ENCODE measurements around the gene PARD3.
"Not testable (repeated sequence)": the region's sequence is repeated elsewhere in the genome, so short reads cannot be mapped to it uniquely, and the experiment has no call there.

PARD3 gene

DNA sequence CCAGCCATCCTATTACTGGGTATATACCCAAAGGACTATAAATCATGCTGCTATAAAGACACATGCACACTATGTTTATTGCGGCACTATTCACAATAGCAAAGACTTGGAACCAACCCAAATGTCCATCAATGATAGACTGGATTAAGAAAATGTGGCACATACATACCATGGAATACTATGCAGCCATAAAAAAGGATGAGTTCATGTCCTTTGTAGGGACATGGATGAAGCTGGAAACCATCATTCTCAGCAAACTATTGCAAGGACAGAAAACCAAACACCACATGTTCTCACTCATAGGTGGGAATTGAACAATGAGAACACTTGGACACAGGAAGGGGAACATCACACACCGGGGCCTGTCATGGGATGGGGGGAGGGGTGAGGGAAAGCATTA lies 546.7 kb downstream of the PARD3 start:
- not testable (repeated sequence) for H2BK120ac ChIP-seq (ENCODE audit: insufficient read depth, low read length, poor library complexity); H2AK5ac ChIP-seq (ENCODE audit: low read length); H3K4me2 ChIP-seq (ENCODE audit: low read length); H2BK12ac ChIP-seq (ENCODE audit: low read length); H3K9ac ChIP-seq (ENCODE audit: low read length); H3K18ac ChIP-seq (ENCODE audit: low read length); H3K23ac ChIP-seq (ENCODE audit: low read length); H3K27me3 ChIP-seq (ENCODE audit: insufficient read depth, low read length); H3K4ac ChIP-seq (ENCODE audit: low read depth, low read length); H3K4me1 ChIP-seq (ENCODE audit: control insufficient read depth in 1 of 2, insufficient read depth in 2 of 2, low read length in 2 of 2); H4K12ac ChIP-seq (ENCODE audit: low read depth, low read length); H4K91ac ChIP-seq (ENCODE audit: low read depth, low read length); H3K36me3 ChIP-seq (ENCODE audit: control insufficient read depth in 1 of 2, insufficient read depth in 2 of 2, low read length in 2 of 2); DNase-seq; H3K79me2 ChIP-seq (ENCODE audit: control insufficient read depth, insufficient read depth, low read length, poor library complexity); H3K9me3 ChIP-seq (ENCODE audit: insufficient read depth, low read depth, low read length); H3K4me3 ChIP-seq (ENCODE audit: low read depth, low read length); H3K27ac ChIP-seq (ENCODE audit: low read depth, low read length); H2BK5ac ChIP-seq (ENCODE audit: low read depth, low read length, poor library complexity); H3K14ac ChIP-seq (ENCODE audit: low read length); H2AFZ ChIP-seq (ENCODE audit: insufficient read depth, low read length, poor library complexity); H3K79me1 ChIP-seq (ENCODE audit: low read length); H4K8ac ChIP-seq (ENCODE audit: low read depth, low read length)
- WGBS (ENCODE audit: extremely low coverage, insufficient coverage, insufficient read length), result no CpG with 5 or more reads among the region's 2 CpGs

DNA sequence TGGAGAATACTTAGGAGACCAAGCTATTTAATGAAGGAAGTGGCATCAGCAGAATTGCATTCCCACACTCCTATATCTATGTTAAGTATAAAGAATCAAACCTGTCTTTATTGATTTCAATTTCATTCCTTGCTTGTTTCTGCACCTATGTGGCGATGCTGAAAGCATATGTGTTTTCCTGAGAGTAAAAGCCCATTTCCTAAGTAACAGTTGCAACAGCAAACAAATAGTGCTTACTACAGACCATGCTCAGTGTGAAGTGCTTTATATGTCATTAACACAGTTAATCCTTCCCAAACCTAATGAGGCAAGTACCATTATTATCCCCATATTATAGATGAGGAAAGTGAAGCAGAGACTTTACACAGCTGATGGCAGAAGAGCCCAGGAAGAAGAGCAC lies 552.1 kb downstream of the PARD3 start:
- no peaks in the 10 kb centered on the region for H3K4me1 ChIP-seq (ENCODE audit: control insufficient read depth in 1 of 2, insufficient read depth in 2 of 2, low read length in 2 of 2)

DNA sequence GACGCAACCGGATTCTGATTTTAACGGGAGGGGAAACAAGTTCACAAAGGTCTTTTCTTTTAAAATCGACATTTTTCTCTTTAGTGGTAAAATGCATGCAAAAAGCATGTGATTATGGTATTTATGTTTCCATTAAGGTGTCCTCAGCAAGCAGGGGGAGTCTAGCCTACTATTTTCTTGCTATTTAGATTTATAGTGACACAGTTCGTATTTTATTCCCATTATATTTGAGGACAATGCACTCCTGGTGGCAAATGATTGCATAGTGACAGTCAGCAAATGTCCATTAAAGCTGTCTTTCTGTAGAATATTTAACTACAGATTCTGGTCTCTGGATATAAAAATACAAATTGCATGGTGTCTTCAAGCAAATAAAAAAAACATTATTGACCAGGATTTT lies 554.2 kb downstream of the PARD3 start:
- H3K23ac ChIP-seq (ENCODE audit: low read length), result no peak overlapping the region
- no peak overlapping the region for H4K91ac ChIP-seq (ENCODE audit: low read depth, low read length)
- H2BK12ac ChIP-seq (ENCODE audit: low read length), result no peak overlapping the region
- DNase-seq, result no peak
- H3K79me1 ChIP-seq (ENCODE audit: low read length), result no peaks in the 10 kb centered on the region
- no peaks in the 10 kb centered on the region for H3K9me3 ChIP-seq (ENCODE audit: insufficient read depth, low read depth, low read length)
- no peak overlapping the region for H3K4me2 ChIP-seq (ENCODE audit: low read length)
- H2AK5ac ChIP-seq (ENCODE audit: low read length), result no peak overlapping the region
- H3K27ac ChIP-seq (ENCODE audit: low read depth, low read length), result no peak overlapping the region
- no CpG with 5 or more reads among the region's 5 CpGs for WGBS (ENCODE audit: extremely low coverage, insufficient coverage, insufficient read length)
- H3K4me3 ChIP-seq (ENCODE audit: low read depth, low read length), result no peak overlapping the region
- no peak overlapping the region for H3K4ac ChIP-seq (ENCODE audit: low read depth, low read length)
- no peaks in the 10 kb centered on the region for H3K4me1 ChIP-seq (ENCODE audit: control insufficient read depth in 1 of 2, insufficient read depth in 2 of 2, low read length in 2 of 2)
- H3K9ac ChIP-seq (ENCODE audit: low read length), result no peak overlapping the region
- H3K27me3 ChIP-seq (ENCODE audit: insufficient read depth, low read length), result no peaks in the 10 kb centered on the region
- no peak overlapping the region for H3K14ac ChIP-seq (ENCODE audit: low read length)
- no peak overlapping the region for H2AFZ ChIP-seq (ENCODE audit: insufficient read depth, low read length, poor library complexity)
- no peak overlapping the region for H2BK120ac ChIP-seq (ENCODE audit: insufficient read depth, low read length, poor library complexity)
- no peak overlapping the region for H4K12ac ChIP-seq (ENCODE audit: low read depth, low read length)
- no peak overlapping the region for H2BK5ac ChIP-seq (ENCODE audit: low read depth, low read length, poor library complexity)
- no peak overlapping the region for H3K18ac ChIP-seq (ENCODE audit: low read length)
- H4K8ac ChIP-seq (ENCODE audit: low read depth, low read length), result no peak overlapping the region
- H3K36me3 ChIP-seq (ENCODE audit: control insufficient read depth in 1 of 2, insufficient read depth in 2 of 2, low read length in 2 of 2), result peaks cover 0 to 3% of the 10 kb centered on the region in 2 experiments
- H3K79me2 ChIP-seq (ENCODE audit: control insufficient read depth, insufficient read depth, low read length, poor library complexity), result no peaks in the 10 kb centered on the region

More for the DNA sequence above, 552.1 kb downstream of the PARD3 start:
- no peak overlapping the region for H2BK12ac ChIP-seq (ENCODE audit: low read length)
- no peak overlapping the region for H2AFZ ChIP-seq (ENCODE audit: insufficient read depth, low read length, poor library complexity)
- H3K4me3 ChIP-seq (ENCODE audit: low read depth, low read length), result no peak overlapping the region
- WGBS (ENCODE audit: extremely low coverage, insufficient coverage, insufficient read length), result no CpG with 5 or more reads among the region's 1 CpG
- no peak overlapping the region for H2BK120ac ChIP-seq (ENCODE audit: insufficient read depth, low read length, poor library complexity)
- H4K12ac ChIP-seq (ENCODE audit: low read depth, low read length), result no peak overlapping the region
- no peak overlapping the region for H3K27ac ChIP-seq (ENCODE audit: low read depth, low read length)
- H2BK5ac ChIP-seq (ENCODE audit: low read depth, low read length, poor library complexity), result no peak overlapping the region
- H3K14ac ChIP-seq (ENCODE audit: low read length), result no peak overlapping the region
- H3K36me3 ChIP-seq (ENCODE audit: control insufficient read depth in 1 of 2, insufficient read depth in 2 of 2, low read length in 2 of 2), result no peaks in the 10 kb centered on the region
- H4K91ac ChIP-seq (ENCODE audit: low read depth, low read length), result no peak overlapping the region
- H3K18ac ChIP-seq (ENCODE audit: low read length), result no peak overlapping the region
- no peak overlapping the region for H3K9ac ChIP-seq (ENCODE audit: low read length)
- no peak for DNase-seq
- no peak overlapping the region for H4K8ac ChIP-seq (ENCODE audit: low read depth, low read length)
- H2AK5ac ChIP-seq (ENCODE audit: low read length), result no peak overlapping the region
- H3K23ac ChIP-seq (ENCODE audit: low read length), result no peak overlapping the region
- no peak overlapping the region for H3K4me2 ChIP-seq (ENCODE audit: low read length)
- H3K79me1 ChIP-seq (ENCODE audit: low read length), result no peaks in the 10 kb centered on the region
- no peaks in the 10 kb centered on the region for H3K79me2 ChIP-seq (ENCODE audit: control insufficient read depth, insufficient read depth, low read length, poor library complexity)
- H3K4ac ChIP-seq (ENCODE audit: low read depth, low read length), result no peak overlapping the region
- H3K9me3 ChIP-seq (ENCODE audit: insufficient read depth, low read depth, low read length), result no peaks in the 10 kb centered on the region
- H3K27me3 ChIP-seq (ENCODE audit: insufficient read depth, low read length), result no peaks in the 10 kb centered on the region

DNA sequence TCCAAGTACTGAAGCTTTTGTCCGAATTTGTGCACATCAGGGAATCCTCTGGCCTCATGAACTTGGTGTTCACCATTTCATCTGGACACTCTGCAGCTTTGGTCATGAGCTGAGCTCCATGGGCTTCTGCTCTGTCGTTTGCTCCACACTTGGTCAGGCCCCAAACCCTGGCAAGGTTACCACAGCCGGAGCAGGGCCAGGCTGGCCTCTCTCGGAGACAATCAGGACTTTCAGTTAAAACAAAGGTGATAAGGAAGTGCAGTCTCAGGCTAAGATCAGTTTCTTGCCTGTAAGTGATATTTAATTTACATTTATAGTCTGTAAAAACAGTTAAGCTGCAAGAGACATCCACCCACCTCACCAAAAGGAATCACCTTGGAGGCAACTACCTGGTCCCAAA lies 558.9 kb downstream of the PARD3 start:
- H3K23ac ChIP-seq (ENCODE audit: low read length), result no peak overlapping the region
- no peak overlapping the region for H4K8ac ChIP-seq (ENCODE audit: low read depth, low read length)
- H2BK120ac ChIP-seq (ENCODE audit: insufficient read depth, low read length, poor library complexity), result no peak overlapping the region
- H3K79me1 ChIP-seq (ENCODE audit: low read length), result no peaks in the 10 kb centered on the region
- H2AK5ac ChIP-seq (ENCODE audit: low read length), result no peak overlapping the region
- no peak overlapping the region for H3K27ac ChIP-seq (ENCODE audit: low read depth, low read length)
- H4K12ac ChIP-seq (ENCODE audit: low read depth, low read length), result no peak overlapping the region
- no peak overlapping the region for H3K18ac ChIP-seq (ENCODE audit: low read length)
- H2BK5ac ChIP-seq (ENCODE audit: low read depth, low read length, poor library complexity), result no peak overlapping the region
- H3K4ac ChIP-seq (ENCODE audit: low read depth, low read length), result no peak overlapping the region
- no peak overlapping the region for H4K91ac ChIP-seq (ENCODE audit: low read depth, low read length)
- H3K4me3 ChIP-seq (ENCODE audit: low read depth, low read length), result no peak overlapping the region
- no peak for DNase-seq
- H3K36me3 ChIP-seq (ENCODE audit: control insufficient read depth in 1 of 2, insufficient read depth in 2 of 2, low read length in 2 of 2), result peaks cover 0 to 3% of the 10 kb centered on the region in 2 experiments
- no peak overlapping the region for H3K14ac ChIP-seq (ENCODE audit: low read length)
- WGBS (ENCODE audit: extremely low coverage, insufficient coverage, insufficient read length), result no CpG with 5 or more reads among the region's 4 CpGs
- H3K9ac ChIP-seq (ENCODE audit: low read length), result peak overlapping the region; percentile 0
- no peak overlapping the region for H2AFZ ChIP-seq (ENCODE audit: insufficient read depth, low read length, poor library complexity)
- no peak overlapping the region for H2BK12ac ChIP-seq (ENCODE audit: low read length)
- H3K9me3 ChIP-seq (ENCODE audit: insufficient read depth, low read depth, low read length), result no peaks in the 10 kb centered on the region
- no peak overlapping the region for H3K4me2 ChIP-seq (ENCODE audit: low read length)
- H3K27me3 ChIP-seq (ENCODE audit: insufficient read depth, low read length), result no peaks in the 10 kb centered on the region
- H3K4me1 ChIP-seq (ENCODE audit: control insufficient read depth in 1 of 2, insufficient read depth in 2 of 2, low read length in 2 of 2), result no peaks in the 10 kb centered on the region
- H3K79me2 ChIP-seq (ENCODE audit: control insufficient read depth, insufficient read depth, low read length, poor library complexity), result no peaks in the 10 kb centered on the region

Measured in trophoblast cell (in vitro differentiated cells and primary cell).